GM20431 (cell line): ENCODE data around the gene SLC27A1.
"Not testable (repeated sequence)": the region's sequence is repeated elsewhere in the genome, so short reads cannot be mapped to it uniquely, and the experiment has no call there.

ENCODE experiments used
- in situ Hi-C: fragments of 300-500 bp; cut with MseI, MboI; formaldehyde crosslinking; loops from one replicate; pipeline ENCODE4 v1.15.0; 2020; ENCODE audit warnings: low sequenced_read_pairs; ENCODE audit not compliant: unreplicated experiment

Gene SLC27A1

DNA sequence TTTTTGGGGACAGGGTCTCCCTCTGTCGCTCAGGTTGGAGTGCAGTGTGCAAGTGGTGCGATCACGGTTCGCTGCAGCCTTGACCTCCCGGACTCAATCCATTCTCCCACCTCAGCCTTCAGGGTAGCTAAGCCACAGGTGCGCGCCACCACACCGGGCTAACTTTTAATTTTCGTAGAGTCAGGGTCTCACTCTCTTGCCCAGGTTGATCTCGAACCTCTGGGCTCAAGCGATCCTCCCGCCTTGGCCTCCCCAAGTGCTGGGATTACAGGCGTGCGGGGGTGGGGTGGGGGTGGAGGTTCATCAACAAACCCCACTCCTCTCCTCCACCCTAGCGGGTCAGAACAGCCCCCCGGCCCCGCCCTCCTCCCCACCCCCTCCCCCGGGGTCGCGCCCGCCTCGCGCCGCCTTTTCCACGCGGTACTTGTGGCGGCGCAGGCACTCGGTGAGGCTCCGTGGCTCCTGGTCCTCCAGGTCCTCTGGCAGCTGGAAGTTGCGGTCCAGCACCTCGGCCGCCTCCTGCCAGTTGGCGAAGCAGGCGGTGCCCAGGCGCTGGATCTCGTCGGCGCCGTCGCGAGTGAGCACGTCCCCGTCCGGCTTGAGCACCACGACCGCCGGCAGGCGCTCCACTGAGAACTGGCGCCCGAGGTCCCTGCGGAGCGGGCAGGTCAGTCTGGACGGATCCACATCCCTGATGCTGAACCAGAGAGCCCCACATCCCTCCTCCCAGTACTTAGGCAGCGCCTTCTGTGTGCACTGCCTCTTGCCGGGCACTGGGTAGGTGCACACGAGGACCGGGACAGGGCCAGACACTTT, 14.8 kb upstream of the SLC27A1 start:
- in situ Hi-C loops = no loop called here

DNA sequence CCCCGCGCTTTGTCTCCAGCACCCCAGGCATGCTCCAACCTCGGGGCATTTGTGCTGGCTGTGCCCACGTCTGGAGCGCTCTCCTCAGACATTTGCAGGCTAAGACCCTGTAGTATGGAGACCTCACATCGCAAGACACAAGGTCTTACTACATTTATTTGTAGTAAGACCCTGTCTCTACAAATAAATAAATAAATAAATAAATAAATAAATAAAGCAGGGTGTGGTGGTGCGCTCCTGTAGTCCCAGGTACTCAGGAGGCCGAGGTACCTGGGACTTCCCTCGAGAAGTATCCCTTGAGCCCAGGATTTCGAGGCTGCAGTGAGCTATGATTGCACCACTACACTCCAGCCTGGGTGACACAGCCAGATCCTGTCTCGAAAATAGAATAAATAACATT, 14.2 kb upstream of the SLC27A1 start:
- in situ Hi-C loops = no loop called here

DNA sequence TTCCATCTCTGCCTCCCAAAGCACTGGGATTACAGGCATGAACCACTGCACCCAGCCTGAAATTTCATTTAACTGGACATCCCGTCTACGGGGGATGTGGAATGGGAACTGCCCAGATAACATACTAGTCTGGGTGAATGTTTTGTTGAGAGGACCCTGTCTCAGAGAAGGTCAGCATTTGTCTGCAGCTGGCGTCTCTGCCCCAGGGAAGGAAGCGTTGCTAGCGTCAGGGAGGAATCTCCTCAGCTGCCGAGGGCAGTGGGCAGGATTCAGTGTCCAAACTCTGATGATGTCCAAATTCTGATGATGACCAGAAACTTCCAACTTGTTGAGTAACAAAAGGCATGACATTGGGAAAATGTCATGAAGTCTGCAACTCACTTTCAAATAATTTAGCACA, 12.7 kb upstream of the SLC27A1 start:
- in situ Hi-C loops = no loop called here

DNA sequence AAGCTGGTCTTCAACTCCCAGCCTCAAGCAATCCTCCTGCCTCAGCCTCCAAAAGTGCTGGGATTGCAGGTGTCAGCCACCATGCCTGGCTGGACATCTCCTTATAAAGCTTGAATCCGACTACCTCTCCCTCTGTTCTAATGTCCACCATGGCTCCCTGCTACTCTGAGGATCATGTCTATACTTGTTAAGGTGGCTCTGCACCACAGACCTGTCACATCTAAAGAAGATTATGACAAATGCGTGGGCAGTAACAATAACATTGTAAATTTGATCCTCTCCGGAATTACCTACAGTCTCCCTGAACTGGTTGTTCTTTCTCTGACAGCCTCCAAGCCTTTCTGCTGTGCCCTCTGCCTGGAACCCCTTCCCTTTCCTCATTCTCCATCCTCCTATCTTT, 11.4 kb upstream of the SLC27A1 start:
- in situ Hi-C loops = no loop called here

DNA sequence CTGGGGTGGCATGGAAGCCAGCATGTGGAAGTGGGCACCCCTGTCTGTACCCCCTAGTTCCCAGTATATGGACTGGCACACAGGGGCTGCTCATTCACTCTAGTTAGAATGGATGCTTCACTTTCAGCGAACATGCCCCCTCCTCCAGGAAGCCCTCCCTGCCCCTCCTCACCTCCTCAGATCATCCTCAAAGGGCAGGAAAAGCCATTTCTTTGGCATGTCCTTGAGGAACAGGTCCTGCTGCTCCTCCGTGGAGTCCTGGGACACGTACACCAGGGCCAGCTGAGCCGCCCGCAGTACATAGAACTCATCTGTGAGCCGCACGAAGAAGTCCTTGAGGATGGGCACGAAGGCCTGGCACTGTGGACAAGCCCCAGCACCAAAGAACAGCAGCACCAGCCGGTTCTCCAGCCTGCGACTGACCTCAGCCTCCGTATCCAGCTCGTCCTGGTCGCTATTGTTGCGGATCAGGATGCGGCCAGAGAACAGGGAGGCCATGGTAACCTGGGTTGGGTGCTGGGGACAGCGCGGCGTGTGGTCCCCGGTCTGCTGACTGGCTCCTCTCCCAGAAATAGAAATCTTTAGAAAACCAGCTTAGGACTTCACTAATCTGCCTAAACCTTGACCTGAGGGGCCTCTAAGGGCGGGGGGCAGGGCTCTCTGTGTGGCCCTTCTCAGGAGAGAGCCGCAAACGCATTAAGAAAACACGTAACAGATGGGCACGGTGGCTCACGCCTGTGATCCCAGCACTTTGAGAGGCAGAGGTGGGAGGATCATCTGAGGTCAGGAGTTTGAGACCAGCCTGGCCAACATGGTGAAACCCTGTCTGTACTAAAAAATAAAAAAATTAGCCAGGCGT, 9.7 kb upstream of the SLC27A1 start, which contains the start of gene NXNL1:
NXNL1 (minus strand) TSS at position 555 of the 859 bp plus-strand sequence; CDS start at position 498, 57 bp downstream.
- in situ Hi-C loops = no loop called here

DNA sequence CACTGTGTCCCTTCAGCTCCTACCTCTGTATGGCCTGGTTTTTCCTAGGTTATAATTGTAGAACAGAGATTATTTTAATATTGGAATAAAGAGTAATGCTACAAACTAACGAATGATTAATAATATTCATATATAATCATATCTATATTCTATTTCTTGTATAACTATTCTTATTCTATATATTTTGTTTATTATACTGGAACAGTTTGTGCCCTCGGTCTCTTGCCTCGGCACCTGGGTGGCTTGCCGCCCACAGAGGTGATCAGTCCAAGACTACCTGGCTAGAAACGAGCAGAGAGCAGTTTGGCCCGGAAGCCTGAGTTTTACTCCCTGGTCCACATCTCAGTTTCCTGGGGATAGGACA, 3.9 kb upstream of the SLC27A1 start:
- in situ Hi-C loops = no loop called here

DNA sequence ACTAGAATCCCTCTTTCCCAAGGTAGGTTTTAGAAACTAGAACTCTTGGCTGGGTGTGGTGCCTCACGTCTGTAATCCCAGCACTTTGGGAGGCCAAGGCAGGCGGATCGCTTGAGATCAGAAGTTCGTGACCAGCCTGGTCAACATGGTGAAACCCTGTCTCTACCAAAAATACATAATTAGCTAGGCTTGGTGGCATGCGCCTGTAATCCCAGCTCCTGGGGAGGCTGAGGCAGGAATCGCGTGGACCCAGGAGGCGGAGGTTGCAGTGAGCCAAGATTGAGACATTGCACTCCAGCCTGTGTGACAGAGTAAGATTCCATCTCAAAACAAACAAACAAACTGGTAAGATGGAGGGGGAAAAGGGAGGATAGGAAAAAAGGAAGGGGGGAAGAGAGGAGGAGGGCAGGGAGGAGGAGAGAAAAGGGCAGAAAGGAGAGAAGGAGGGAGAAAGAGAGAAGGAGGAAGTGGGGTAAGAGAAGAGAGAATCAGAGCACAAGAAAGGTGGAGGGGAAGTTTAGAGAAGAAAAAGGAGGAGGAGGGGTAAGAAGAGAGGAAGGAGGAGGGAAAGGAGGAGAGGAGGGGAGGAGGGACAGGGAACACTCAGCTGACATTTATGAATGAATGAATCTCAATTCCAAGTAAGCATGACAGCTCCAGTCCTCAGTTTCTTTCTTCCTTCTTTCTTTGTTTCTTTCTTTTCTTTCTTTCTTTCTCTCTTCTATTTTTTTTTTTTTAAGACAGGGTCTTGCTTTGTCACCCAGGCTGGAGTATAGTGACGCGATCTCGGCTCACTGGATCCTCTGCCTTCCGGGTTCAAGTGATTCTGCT, 2.6 kb upstream of the SLC27A1 start:
- in situ Hi-C loops = no loop called here

DNA sequence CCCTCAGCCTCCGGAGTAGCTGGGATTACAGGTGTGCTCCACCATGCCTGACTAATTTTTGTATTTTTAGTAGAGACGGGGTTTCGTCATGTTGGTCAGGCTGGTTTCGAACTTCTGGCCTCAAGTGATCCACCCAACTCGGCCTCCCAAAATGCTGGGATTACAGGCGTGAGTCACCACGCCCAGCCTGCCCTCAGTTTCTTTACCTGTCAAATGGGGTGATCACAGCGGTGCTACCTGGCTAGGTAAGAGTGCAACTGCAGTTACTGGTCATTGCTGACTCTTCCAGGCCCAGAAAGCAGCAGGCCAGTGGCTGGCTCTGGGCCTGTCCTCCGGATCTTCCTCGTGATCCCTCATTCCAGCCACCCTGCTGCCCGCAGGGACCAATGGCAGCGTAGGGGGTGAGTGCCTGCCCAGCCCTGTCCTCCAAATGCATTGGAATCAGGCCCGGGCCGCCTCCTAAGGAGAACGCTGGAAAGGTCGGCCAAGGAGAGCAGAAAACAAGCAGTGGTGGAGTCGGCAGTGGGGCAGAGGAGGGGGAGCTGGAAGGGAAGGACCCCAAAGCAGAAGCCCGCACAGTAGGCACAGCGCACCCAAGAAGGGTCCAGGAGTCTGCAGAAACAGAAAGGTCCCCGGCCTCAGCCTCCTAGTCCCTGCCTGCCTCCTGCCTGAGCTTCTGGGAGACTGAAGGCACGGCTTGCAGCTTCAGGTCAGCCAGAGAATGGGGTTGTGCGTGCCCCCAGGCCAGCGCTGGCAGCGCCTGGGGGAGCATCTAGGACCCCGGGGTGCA, 1.8 kb upstream of the SLC27A1 start:
- in situ Hi-C loops = no loop called here

DNA sequence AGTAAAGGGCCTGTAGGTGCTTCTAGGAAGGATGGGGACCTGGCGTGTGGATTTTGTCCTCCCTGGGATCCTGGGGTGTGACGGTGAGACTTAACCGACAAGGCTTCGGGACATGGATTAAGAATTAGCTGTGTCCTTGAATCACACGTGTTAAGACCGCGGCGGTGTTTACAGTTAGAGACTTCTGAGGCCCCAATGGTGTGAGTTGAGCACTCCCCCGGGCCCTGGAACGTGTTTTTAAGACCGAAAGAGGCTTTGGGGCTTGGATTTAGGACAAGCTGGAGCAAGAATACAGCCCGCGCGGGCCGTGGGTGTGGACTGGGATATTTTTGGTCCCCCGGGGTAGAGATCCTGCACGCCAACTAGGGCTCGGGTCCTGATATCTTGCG, 1.2 kb upstream of the SLC27A1 start:
- in situ Hi-C loops = no loop called here

DNA sequence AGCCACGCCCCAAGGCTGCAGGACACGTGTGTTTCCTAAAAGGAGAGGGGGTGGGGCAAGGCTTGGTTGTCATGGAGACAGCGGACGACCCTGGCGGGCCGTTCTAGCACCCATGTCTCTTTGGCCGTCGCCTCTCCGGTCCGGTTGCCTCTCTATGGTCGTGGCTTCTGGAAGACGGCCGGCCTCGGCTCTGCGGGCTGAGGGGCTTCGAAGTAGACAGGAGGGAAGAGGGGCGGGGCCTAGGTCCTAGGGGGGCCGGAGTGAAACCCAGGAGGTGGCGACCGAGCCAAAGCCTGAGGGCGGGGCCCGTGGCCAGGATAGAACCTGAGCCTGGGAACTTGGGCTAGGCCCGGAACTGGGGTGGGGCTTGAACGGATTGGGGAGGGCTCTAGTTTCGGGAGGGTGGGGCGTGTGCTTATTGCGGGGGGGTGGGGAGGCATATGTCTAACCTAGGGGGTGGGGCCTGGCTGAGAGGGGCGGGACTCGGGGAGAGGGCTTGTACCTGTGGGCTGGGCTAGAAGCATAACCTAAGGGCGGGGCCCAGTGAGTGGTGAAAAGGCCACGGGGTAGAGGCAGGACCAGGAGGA, 750 bp upstream of the SLC27A1 start:
- in situ Hi-C loops = no loop called here

DNA sequence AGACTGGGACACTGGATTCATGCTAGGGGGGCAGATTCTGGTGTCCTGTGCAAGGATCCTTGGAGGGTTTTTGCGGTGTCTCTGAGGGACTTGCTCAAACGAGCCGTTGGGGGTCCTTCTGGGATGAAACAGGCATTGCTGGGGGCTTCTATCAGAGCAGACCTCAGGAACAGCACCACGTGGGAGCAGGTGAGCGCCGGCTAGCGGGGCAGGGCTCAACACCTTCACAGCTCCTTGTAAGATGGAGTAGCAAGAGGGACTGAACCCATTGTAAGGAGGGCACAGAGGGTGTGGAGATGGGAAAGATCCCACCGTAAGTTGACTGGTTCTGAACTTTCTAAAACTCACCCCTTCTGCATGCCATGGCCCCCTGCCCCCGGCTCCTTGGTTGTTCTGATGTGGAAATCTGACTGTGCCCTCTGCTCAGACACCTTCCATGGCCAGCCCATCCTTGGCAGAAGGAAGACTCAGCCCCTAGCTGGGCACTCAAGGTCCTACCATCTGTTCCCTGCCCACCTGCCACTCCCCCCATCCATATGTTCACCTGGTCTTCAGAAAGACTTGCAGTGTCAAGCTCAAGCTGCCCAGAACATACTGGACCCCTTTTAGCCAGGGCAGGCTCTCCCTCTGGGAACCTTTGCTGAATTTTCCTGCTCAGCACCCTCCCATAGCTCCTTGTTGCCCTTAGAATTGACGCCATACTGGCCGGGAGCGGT, 1.2 kb downstream of the SLC27A1 start:
- in situ Hi-C loops = no loop called here

DNA sequence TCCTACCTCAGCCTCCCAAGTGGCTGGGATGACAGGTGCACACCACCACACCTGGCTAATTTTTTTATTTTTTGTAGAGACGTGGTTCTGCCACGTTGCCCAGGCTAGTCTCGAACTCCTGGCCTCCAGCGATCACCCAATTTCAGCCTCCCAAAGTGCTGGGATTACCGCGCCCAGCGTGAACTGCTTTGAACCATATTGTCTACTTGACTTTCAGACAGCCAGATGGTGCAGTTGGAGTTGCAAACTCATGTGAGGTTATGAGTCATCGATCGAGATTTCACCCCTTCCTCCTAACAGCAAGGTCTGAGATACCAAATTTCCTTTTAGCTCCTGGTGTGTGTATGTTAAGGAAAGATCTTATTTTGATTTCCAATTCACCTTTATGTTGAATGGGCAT, 2.7 kb downstream of the SLC27A1 start:
- in situ Hi-C loops = no loop called here

DNA sequence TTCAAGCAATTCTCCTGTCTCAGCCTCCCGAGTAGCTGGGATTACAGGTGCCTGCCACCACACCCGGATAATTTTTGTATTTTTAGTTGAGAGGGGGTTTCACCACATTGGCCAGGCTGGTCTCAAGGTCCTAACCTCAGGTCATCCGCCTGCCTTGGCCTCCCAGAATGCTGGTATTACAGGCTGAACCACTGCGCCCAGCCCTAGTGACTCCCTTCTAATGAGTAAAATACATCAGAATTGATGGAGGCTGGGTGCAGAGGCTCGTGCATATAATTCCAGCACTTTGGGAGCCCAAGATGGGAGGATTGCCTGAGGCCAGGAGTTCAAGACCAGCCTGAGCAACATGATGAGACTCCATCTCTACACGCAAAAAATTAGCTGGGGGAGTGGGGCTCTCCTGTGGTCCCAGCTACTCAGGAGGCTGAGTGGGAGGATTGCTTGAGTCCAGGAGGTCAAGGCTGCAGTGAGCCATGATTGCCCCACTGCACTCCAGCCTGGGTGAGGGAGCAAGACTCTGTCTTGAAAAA, 4.8 kb downstream of the SLC27A1 start:
- in situ Hi-C loops = not testable (repeated sequence)

DNA sequence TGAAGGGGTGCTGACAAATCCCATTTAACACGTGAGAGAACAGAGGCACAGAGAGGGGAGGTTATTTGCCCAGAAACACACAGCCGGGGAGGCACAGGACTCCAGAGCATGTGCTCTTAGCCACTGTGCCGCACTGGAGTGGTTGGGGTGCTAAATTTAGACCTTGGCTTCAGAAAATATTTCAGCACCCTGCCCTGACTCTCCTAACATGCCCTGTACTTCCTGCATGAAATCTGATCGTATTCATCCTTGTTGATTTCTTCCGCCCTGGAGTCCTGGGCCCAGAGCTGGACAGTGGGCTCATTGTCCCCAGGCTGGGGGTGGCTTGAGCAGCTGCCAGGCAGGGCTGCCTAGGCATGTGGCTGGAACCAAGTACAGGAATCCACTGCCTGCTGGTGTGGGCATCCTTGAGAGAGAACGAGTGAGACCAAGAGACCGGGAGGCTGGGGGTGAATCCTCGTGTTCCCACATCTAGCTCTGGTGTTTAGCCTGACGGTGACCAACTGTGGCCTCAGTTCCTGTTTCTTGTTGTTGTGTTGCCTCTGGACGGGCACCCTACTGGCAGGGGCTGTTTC, 5.3 kb downstream of the SLC27A1 start:
- in situ Hi-C loops = no loop called here

DNA sequence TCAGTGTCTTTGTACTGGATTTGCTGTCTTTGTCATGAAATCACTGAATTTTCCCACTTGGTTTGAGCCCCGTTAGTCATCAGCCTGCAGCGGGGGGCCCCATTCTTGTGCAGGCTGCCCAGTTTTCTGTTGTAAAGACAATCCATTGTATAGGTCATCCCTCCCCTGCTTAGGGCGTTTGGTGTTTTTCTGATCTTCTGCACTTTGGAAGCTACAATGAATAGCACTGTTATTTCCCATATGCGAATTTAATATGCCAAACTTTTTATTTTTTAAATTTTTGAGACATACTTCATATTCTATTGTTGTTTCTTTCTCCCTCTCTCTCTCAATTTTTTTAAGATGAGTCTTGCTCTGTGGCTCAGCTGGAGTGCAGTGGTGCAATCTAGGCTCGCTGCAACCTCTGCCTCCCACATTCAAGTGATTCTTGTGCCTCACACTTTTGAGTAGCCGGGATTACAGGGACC, 9.0 kb downstream of the SLC27A1 start:
- in situ Hi-C loops = no loop called here

DNA sequence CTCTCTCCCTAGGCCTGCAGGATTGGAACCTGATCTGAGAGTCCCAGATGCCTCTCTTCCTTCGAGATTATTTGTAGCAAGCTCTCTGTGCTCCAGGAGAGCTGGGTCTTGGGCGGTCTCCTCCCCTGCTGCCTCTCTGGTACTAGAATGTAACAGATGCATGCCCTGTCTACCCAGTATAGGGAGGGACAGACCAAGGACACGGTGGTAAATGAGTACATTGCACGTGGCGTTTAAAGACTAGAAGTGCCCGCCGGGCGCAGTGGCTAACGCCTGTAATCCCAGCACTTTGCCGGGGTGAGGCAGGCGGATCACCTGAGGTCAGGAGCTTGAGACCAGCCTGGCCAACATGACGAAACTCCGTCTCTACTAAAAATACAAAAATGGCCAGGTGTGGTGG, 11.7 kb downstream of the SLC27A1 start:
- in situ Hi-C loops = no loop called here

DNA sequence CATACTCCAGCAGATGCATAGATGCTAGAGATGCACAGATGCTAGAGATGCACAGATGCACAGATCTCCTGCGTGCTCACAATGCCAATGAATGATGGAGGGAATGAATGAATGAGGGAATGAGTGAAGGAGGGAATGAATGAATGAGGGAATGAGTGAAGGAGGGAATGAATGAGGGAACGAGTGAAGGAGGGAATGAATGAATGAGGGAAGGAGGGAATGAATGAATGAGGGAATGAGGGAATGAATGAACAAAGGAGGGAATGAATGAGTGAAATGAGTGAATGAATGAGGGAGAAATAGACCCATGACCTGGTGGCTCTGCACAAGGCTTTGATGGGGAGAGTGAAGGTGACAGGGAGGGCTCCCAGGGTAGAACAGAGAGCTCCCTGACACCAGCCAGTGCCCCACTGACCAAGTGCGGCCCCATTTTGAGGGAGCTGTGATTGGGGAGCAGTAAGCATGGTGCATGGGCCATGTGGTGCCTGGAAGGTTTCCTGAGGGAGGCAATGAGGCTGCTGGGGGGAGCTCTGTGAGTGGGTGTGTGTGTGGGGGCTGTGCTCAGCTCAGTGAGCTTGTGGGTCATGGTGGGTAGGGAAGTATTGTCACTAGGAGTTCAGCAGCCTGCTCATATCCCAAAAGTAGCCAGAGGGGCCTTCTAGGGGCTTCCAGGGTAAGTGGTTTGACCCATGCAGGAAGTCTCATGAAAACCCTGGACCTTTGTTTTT, 12.7 kb downstream of the SLC27A1 start:
- in situ Hi-C loops = no loop called here
